Right renal pelvis (tissue), 4 donors: Measurements from ENCODE around the gene POLDIP2. TPM values are rescaled to one million over a fixed set of nuclear protein-coding genes. Genes with fewer than 3 reads are reported as not detected.
A peak's percentile ranks its signal among the peaks of the same experiment; 100 is the strongest.

Experiments used
- DNase-seq, 4 donors: peaks; one replicate each; pipeline ENCODE4 v3.0.0-alpha.2; 2013; ENCODE audit warnings: low read depth in 4 of 4, low spot score in 3 of 4, missing footprints in 1 of 4
- polyA plus RNA-seq, 4 donors: library from polyadenylated mRNA; unstranded; fragments of 120-200 nt; gene quantifications; one replicate each; pipeline ENCODE4 v1.2.1, GENCODE V29; 2013; ENCODE audit not compliant: insufficient read length in 4 of 4

Gene POLDIP2
- polyA plus RNA-seq, 4 donors: 99.1 to 105 (median 100) TPM

GRCh38 chr17:28390563-28390962, 33.2 kb upstream of the POLDIP2 start:
- no peak for DNase-seq

- DNase-seq: no peak
These were observed 32.8 kb upstream of the POLDIP2 start for GRCh38 chr17:28390141-28390540.

- no peak for DNase-seq
These were observed 30.8 kb upstream of the POLDIP2 start for GRCh38 chr17:28388106-28388505.

- DNase-seq: no peak
These were observed 29.1 kb upstream of the POLDIP2 start for GRCh38 chr17:28386391-28386790.

GRCh38 chr17:28385406-28385805, 28.1 kb upstream of the POLDIP2 start:
- no peak for DNase-seq

GRCh38 chr17:28385037-28385400, 27.7 kb upstream of the POLDIP2 start:
- no peak for DNase-seq

GRCh38 chr17:28384281-28385036, 27.1 kb upstream of the POLDIP2 start:
- no peak for DNase-seq

GRCh38 chr17:28381141-28381825, 24.0 kb upstream of the POLDIP2 start:
- DNase-seq: no peak

- DNase-seq: no peak
These were observed 22.8 kb upstream of the POLDIP2 start for GRCh38 chr17:28379814-28380801.

- no peak for DNase-seq
These were observed 15.6 kb upstream of the POLDIP2 start for GRCh38 chr17:28372945-28373274.

GRCh38 chr17:28372203-28372944, 15.0 kb upstream of the POLDIP2 start:
- DNase-seq: no peak

GRCh38 chr17:28371245-28372202, 14.2 kb upstream of the POLDIP2 start, which contains the start of gene SARM1:
Gene SARM1 (plus strand): TSS chr17:28371694. CDS start chr17:28372033, 339 bp downstream.
- peak in 3 of 4 donors; percentile 81 to 85 (median 82) for DNase-seq

GRCh38 chr17:28370744-28371103, 13.4 kb upstream of the POLDIP2 start:
- DNase-seq: no peak

- DNase-seq: no peak
These were observed 12.9 kb upstream of the POLDIP2 start, which contains the start of gene VTN for GRCh38 chr17:28370035-28370743. Gene VTN (minus strand): TSS chr17:28370307. CDS start chr17:28370203, 104 bp downstream.

- no peak for DNase-seq
These were observed 12.3 kb upstream of the POLDIP2 start for GRCh38 chr17:28369684-28370034.

GRCh38 chr17:28368915-28369683, 11.8 kb upstream of the POLDIP2 start:
- DNase-seq: no peak

- DNase-seq: no peak
These were observed 11.0 kb upstream of the POLDIP2 start for GRCh38 chr17:28368306-28368831.
